NOMO-1 treated with DMSO at 0.1 percent for 48 hours (cell line): ENCODE data around the gene NDUFB5.

ENCODE experiments used
- DNase-seq: peaks from one replicate; lab custom pipeline; 2025; ENCODE audit not compliant: unreplicated experiment; lab: John Stamatoyannopoulos, UW

NDUFB5 gene

GRCh38 chr3:179604321-179605078 is at the start of gene NDUFB5, which contains the start of gene MRPL47:
TSS of gene NDUFB5 (plus strand) at chr3:179604794. CDS start at chr3:179604816, 22 bp downstream.
TSS of gene MRPL47 (minus strand) at chr3:179604638. CDS start at chr3:179604624, 14 bp downstream.
- peak; percentile 100 for DNase-seq

- peak; percentile 63 for DNase-seq
These were observed 45.7 kb upstream of the NDUFB5 start for GRCh38 chr3:179558742-179559364.

GRCh38 chr3:179560791-179561190 is 43.8 kb upstream of the NDUFB5 start:
- DNase-seq, result no peak

GRCh38 chr3:179562591-179563270 is 41.9 kb upstream of the NDUFB5 start, which contains the start of gene ACTL6A:
TSS of gene ACTL6A (plus strand) at chr3:179562926. CDS start at chr3:179563093, 167 bp downstream.
- DNase-seq, result peak; percentile 100

- DNase-seq, result peak; percentile 93
These were observed 41.3 kb upstream of the NDUFB5 start for GRCh38 chr3:179563271-179563783.

GRCh38 chr3:179565496-179565895 is 39.1 kb upstream of the NDUFB5 start:
- DNase-seq, result no peak

GRCh38 chr3:179580992-179581391 is 23.6 kb upstream of the NDUFB5 start:
- DNase-seq, result no peak

- no peak for DNase-seq
These were observed 15.5 kb upstream of the NDUFB5 start for GRCh38 chr3:179589143-179589542.

- DNase-seq, result no peak
These were observed 13.9 kb upstream of the NDUFB5 start for GRCh38 chr3:179590669-179591068.

- no peak for DNase-seq
These were observed 13.3 kb upstream of the NDUFB5 start for GRCh38 chr3:179591313-179591712.

GRCh38 chr3:179599531-179599930 is 5.1 kb upstream of the NDUFB5 start:
- no peak for DNase-seq

- DNase-seq, result peak; percentile 42
These were observed 1.3 kb upstream of the NDUFB5 start for GRCh38 chr3:179603321-179603720.

- peak; percentile 50 for DNase-seq
These were observed 763 bp upstream of the NDUFB5 start for GRCh38 chr3:179603831-179604230.

- peak; percentile 76 for DNase-seq
These were observed 2.0 kb downstream of the NDUFB5 start for GRCh38 chr3:179606534-179607085.

GRCh38 chr3:179608931-179609720 is 4.5 kb downstream of the NDUFB5 start:
- peak; percentile 89 for DNase-seq

GRCh38 chr3:179610066-179610465 is 5.5 kb downstream of the NDUFB5 start:
- DNase-seq, result no peak

- no peak for DNase-seq
These were observed 9.2 kb downstream of the NDUFB5 start for GRCh38 chr3:179613807-179614206.

GRCh38 chr3:179615458-179616173 is 11.0 kb downstream of the NDUFB5 start:
- no peak for DNase-seq

- no peak for DNase-seq
These were observed 17.4 kb downstream of the NDUFB5 start for GRCh38 chr3:179622023-179622422.

GRCh38 chr3:179624451-179624850 is 19.9 kb downstream of the NDUFB5 start:
- DNase-seq, result no peak
